ENCODE measurements around the gene AKR1C2. TPM values are rescaled to one million over a fixed set of nuclear protein-coding genes. Genes with fewer than 3 reads are reported as not detected.
"Not testable (repeated sequence)": the region's sequence is repeated elsewhere in the genome, so short reads cannot be mapped to it uniquely, and the experiment has no call there.

AKR1C2 gene
- total RNA-seq, 6 experiments from 2014 or later, result 0.52 to 1.5 (median 1.1) TPM

DNA sequence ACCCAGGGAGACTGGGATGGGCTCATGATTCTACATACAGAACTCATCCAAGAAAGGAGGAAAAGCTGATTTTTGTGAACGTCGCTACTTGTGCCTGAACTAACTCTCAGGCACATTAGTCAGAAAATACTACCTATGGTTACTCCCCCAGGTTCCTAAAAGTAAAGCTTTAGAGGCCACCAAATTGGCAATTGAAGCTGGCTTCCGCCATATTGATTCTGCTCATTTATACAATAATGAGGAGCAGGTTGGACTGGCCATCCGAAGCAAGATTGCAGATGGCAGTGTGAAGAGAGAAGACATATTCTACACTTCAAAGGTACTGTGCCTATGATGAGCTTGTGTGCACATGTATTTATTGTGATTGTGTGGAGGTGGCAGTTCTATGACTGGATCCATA lies 37.9 kb downstream of the AKR1C2 start:
- not testable (repeated sequence) for H3K4me1 Mint-ChIP-seq (ENCODE audit: low read depth); H3K9me3 Mint-ChIP-seq; H3K36me3 Mint-ChIP-seq (ENCODE audit: low read depth); DNase-seq; H3K4me3 Mint-ChIP-seq; H3K27ac Mint-ChIP-seq; H3K27me3 Mint-ChIP-seq (ENCODE audit: insufficient read depth)

DNA sequence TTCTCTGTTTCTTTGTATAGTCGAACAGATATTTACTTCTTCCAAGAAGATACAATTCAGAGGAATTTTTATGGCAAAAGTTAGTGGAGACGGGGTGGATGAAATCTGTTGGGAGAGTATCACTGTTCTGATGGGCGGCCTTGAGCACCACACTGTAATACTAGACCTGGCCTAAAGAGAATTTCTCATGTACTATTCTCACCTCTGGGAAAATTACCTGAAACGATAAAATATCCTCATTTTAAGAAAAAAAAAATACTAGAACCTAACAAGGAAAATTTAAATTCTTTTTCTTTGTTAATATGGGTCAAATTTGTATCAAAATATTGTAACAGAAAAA lies 39.9 kb downstream of the AKR1C2 start:
- H3K27ac Mint-ChIP-seq; H3K9me3 Mint-ChIP-seq; DNase-seq; H3K4me1 Mint-ChIP-seq (ENCODE audit: low read depth); H3K27me3 Mint-ChIP-seq (ENCODE audit: insufficient read depth); H3K4me3 Mint-ChIP-seq; H3K36me3 Mint-ChIP-seq (ENCODE audit: low read depth): not testable (repeated sequence)

DNA sequence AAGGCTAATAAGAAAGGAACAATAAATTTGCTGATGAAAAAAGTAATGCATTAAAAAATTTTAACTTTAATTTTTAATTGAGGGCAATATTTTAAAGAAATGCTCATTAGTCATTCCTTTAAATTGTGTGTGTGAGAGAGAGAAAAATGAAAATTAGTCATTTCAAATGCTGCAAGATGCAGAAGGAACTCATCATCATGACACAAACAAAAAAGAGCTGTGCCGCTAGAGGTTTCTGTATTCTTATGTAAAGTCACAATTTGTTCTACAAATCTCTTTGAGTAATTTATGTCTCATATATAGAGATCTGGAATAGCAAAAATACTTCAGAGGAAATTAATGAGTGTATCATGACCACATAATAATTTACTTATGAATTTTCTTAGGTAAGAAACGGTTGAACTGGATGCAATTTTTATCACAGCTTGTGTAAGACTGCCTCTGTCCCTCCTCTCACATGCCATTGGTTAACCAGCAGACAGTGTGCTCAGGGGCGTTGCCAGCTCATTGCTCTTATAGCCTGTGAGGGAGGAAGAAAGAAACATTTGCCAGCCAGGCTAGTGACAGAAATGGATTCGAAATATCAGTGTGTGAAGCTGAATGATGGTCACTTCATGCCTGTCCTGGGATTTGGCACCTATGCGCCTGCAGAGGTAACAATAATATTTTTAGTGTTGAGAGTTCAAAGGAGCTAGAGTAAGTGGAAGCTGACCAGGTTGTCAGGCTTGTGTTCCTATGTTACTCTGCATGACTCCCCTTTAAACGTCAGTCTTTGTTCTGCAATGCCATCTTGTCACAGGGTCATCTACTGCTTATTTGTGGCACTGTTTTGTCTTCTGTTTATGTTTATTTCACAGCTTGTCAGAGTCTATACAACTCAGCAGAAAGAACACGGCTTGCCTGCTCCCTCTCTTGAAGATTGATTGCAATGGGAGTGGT lies 40.5 kb downstream of the AKR1C2 start, which contains the start of gene AKR1C1:
TSS of gene AKR1C1 (plus strand) at position 540 of the 939 bp plus-strand sequence. CDS start at position 570, 30 bp downstream.
- H3K27me3 Mint-ChIP-seq (ENCODE audit: insufficient read depth); H3K9me3 Mint-ChIP-seq; H3K4me1 Mint-ChIP-seq (ENCODE audit: low read depth); H3K36me3 Mint-ChIP-seq (ENCODE audit: low read depth); DNase-seq: not testable (repeated sequence)
- H3K27ac Mint-ChIP-seq, result peak within 1 kb of the TSS; percentile 78
- H3K4me3 Mint-ChIP-seq, result peak within 1 kb of the TSS; percentile 83

DNA sequence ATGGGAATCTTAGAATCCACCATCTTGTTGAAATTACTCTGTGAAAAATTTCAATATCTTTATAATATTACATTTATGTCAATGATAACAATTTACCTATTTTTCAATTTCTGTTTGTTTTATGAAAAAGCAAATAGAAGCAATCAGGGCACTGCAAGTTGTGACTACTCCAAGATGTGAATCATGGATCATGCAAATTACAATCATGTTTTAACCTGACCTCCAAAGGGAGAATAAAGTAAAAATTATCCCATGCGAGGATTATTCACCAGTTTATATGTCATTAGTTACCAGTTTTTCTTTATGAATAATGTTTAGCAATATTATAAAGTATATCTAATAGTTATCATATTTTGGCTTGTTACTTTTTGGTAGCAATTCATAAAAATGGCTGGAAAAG lies 41.3 kb downstream of the AKR1C2 start:
- H3K4me1 Mint-ChIP-seq (ENCODE audit: low read depth); H3K27ac Mint-ChIP-seq; H3K27me3 Mint-ChIP-seq (ENCODE audit: insufficient read depth); H3K9me3 Mint-ChIP-seq; H3K36me3 Mint-ChIP-seq (ENCODE audit: low read depth); DNase-seq: not testable (repeated sequence)
- H3K4me3 Mint-ChIP-seq, result peak overlapping the region; percentile 63; the same call in 1 of the 2 replicates

DNA sequence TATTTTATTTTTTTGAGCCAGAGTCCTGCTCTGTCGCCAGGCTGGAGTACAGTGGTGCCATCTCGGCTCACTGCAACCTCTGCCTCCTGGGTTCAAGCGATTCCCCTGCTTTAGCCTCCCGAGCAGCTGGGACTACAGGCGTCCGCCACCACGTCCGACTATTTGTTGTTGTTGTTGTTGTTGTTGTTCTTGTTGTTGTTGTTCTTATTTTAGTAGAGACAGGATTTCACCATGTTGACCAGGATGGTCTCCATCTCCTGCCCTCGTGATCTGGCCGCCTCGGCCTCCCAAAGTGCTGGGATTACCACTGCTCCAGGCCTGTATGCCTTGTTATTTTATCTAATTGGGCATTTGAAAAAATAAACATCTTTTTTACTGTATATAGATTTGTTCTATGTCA lies 42.1 kb downstream of the AKR1C2 start:
- H3K4me3 Mint-ChIP-seq, result not testable (repeated sequence)

GRCh38 chr10:4956955-4957645 lies 46.6 kb downstream of the AKR1C2 start:
- H3K27me3 Mint-ChIP-seq (ENCODE audit: insufficient read depth); H3K9me3 Mint-ChIP-seq; H3K4me3 Mint-ChIP-seq; H3K4me1 Mint-ChIP-seq (ENCODE audit: low read depth); DNase-seq; H3K36me3 Mint-ChIP-seq (ENCODE audit: low read depth); H3K27ac Mint-ChIP-seq: not testable (repeated sequence)

More for the DNA sequence above, 42.1 kb downstream of the AKR1C2 start:
- H3K36me3 Mint-ChIP-seq (ENCODE audit: low read depth); DNase-seq; H3K27me3 Mint-ChIP-seq (ENCODE audit: insufficient read depth); H3K4me1 Mint-ChIP-seq (ENCODE audit: low read depth); H3K27ac Mint-ChIP-seq; H3K9me3 Mint-ChIP-seq: not testable (repeated sequence)

- H3K4me1 Mint-ChIP-seq (ENCODE audit: low read depth); H3K9me3 Mint-ChIP-seq; H3K4me3 Mint-ChIP-seq; H3K36me3 Mint-ChIP-seq (ENCODE audit: low read depth); H3K27me3 Mint-ChIP-seq (ENCODE audit: insufficient read depth); DNase-seq; H3K27ac Mint-ChIP-seq: not testable (repeated sequence)
Measured at GRCh38 chr10:4956088-4956487, 47.6 kb downstream of the AKR1C2 start.

DNA sequence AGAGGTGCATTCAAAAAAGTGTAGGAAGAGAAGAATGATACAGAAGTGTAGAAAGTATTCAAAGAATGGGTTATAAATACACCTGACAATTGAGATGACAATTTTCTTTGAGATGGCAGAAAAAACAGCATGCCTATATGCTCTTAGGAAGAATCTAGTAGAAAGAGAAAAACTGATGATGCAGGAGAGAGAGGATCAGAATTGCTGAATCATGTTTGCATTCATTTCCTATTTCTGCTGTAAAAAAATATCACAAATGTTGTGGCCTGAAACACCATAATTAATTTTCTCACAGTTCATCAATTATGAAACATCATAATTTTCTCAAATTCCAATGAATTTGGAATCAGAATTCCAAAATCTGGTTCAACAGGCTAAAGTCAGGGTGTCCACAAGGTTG lies 50.3 kb downstream of the AKR1C2 start:
- peaks cover 9% of the 10 kb centered on the region for H3K27me3 Mint-ChIP-seq (ENCODE audit: insufficient read depth)
- H3K36me3 Mint-ChIP-seq (ENCODE audit: low read depth), result no peaks in the 10 kb centered on the region
- H3K4me1 Mint-ChIP-seq (ENCODE audit: low read depth), result peaks cover 1% of the 10 kb centered on the region
- H3K27ac Mint-ChIP-seq, result no peak overlapping the region
- H3K4me3 Mint-ChIP-seq, result no peak overlapping the region
- TF ChIP-seq, protein P1, sequence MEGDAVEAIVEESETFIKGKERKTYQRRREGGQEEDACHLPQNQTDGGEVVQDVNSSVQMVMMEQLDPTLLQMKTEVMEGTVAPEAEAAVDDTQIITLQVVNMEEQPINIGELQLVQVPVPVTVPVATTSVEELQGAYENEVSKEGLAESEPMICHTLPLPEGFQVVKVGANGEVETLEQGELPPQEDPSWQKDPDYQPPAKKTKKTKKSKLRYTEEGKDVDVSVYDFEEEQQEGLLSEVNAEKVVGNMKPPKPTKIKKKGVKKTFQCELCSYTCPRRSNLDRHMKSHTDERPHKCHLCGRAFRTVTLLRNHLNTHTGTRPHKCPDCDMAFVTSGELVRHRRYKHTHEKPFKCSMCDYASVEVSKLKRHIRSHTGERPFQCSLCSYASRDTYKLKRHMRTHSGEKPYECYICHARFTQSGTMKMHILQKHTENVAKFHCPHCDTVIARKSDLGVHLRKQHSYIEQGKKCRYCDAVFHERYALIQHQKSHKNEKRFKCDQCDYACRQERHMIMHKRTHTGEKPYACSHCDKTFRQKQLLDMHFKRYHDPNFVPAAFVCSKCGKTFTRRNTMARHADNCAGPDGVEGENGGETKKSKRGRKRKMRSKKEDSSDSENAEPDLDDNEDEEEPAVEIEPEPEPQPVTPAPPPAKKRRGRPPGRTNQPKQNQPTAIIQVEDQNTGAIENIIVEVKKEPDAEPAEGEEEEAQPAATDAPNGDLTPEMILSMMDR (IDR thresholded peaks at IDR 0.05), result no peak
- DNase-seq, result no peak
- no peaks in the 10 kb centered on the region for H3K9me3 Mint-ChIP-seq

- not testable (repeated sequence) for H3K4me3 Mint-ChIP-seq; H3K27ac Mint-ChIP-seq; H3K36me3 Mint-ChIP-seq (ENCODE audit: low read depth); H3K9me3 Mint-ChIP-seq; H3K27me3 Mint-ChIP-seq (ENCODE audit: insufficient read depth); DNase-seq
- H3K4me1 Mint-ChIP-seq (ENCODE audit: low read depth), result peaks cover 19% of the 10 kb centered on the region
Measured at GRCh38 chr10:4951512-4952162, 52.0 kb downstream of the AKR1C2 start.
